GM18861 (cell line): Measurements from ENCODE around the gene PSAPL1.

Source experiments
- ATAC-seq: cut with Tn5 transposase; IDR thresholded peaks from one replicate; pipeline ENCODE4 v1.9.1; 2021; ENCODE audit not compliant: unreplicated experiment

The PSAPL1 gene

DNA sequence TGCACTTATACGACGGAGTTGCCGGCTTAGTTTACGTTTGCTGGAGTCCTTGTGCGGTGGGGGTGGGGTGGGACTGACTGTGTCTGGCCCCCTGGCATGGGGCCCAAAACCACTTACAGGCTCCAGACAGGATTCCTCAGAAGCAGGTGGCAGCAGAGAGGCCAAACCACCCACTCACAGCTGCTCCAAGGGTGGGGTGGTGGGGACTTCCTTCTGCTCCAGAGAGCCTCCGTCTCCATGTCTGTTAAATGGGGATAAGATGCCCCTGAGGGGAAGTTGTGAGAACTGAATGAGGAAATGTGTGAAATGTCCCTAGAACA, 36.7 kb downstream of the PSAPL1 start:
- ATAC-seq: no peak

DNA sequence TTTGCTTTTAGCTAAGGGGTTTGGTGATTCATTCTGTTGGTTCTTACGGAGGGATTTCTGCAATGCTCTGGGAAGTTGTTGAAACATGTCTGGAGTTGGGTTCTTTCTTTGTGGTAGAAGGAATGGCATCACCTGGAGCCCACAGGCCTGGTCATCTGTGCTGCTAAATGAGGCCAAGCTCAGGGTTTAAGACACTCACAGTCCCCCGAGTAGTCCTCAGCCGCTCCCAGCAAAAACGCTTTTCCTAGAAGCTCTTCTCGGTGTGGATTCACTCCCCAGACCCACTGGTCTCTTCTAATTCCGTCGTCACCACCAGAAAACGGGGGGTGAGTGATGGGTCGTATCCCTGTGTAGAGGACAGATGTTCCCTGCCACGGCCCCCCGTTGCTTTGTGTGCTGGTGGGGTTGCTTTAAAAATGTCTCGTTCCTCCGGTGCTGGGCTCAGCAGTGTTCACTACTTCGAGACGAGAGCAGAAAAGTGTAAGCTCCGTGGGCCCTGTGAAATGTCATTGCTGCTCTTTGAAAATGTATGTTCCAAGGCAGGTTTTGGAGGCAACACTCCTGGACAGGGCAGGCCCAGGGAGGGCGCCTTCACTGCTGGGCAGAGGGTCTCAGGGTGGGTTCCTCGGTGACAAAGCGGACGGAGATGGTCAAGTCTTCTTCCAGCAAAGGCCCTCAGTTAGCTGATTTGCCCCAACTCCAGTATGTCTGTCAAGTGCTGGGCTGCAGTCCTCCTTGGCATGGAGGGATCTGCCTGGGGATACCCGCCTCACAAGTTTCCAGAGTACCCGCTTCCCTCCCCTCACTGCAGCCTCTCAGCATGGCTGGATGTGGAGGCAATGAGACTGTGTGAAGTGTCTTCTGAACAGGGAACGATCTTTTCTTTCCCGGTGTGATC, 37.3 kb downstream of the PSAPL1 start:
- ATAC-seq: no peak

DNA sequence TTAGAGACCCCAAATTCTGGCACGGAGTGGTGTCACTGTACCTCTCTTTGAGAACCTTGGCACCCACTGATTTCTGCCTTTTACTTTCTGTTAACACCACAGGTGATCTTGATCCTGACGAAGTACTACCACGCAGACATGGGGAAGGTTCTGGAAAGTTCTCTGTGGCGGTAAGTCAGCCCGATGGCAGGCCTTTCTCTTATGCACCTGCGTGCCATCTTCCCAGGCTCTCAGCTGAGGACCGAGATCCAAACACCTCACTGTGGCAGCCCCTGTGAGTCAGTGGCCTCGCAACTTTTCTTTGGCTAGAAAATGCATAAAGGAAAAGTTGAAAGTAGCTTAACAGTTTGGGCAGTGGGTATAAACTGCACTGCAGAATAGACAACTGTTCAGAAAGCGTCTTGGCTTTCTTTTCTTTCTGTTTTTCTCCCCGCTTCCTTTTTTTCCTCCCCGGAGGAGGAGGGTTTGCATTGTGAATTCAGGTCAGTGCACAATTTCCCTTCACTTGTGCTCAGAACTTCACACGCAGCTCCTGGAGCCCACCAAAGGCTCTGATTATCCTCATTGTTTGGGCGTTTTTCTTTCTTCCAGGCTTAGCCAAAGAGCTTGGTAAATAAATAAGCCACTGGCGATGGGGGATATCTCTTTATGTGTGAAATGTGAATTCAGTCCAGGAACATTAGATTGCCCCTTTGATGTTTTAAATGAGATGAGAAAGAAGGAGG, 38.4 kb downstream of the PSAPL1 start:
- no peak for ATAC-seq

DNA sequence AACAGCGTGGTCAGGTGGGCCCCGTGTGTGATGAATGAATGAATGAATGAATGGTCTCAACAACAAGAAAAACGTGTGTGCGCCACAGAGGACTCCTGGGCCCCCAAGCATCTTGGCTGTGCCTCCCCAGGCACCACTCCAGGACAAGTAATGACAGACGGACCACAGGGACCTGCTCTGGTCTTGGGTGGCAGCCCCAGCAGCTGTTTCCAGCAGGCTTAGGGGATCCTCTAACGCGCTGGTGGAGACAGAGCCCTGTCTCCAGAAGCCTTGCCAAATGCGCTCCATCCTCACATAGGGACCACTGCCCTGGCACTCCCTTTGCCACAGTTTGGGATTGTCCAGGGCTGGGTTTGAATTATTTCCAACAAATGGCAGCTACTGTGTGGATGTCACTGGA, 39.1 kb downstream of the PSAPL1 start:
- ATAC-seq: no peak

DNA sequence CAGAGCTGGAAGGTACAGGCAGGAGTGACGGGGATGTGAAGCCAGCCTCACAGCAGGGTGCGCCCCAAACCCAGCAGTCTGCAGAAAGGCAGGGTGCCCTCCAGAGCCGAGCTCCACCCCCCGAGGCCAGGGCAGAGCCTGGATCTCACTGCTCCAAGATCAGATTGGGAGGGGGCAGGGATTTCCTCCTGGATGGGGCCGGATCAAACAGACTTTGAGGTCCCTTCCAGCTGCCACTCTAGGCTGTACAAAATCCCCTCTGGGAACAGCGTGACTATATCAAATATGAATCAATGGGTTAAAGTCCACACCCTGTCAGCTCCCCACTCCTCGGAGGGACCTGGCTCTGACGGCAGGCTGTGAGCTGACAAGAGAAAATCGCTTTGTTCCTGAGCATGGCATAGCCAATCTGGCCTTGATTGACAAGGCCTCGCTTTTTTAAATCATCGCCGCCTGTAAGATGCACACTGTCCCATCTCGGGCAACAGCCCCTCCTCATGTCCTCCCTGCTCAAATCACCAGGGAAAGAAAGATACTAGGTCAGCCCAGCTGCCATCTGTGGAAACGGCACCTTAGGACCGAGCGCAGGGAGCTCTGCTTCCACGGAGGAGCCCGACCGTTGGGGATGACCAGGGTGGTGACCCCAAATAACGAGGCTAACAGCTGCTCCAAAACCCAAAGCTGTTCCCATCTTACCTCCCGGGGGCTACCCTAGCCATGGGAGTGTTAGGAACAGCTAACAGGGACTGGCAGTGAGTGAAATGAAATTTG, 39.9 kb downstream of the PSAPL1 start:
- ATAC-seq: no peak

DNA sequence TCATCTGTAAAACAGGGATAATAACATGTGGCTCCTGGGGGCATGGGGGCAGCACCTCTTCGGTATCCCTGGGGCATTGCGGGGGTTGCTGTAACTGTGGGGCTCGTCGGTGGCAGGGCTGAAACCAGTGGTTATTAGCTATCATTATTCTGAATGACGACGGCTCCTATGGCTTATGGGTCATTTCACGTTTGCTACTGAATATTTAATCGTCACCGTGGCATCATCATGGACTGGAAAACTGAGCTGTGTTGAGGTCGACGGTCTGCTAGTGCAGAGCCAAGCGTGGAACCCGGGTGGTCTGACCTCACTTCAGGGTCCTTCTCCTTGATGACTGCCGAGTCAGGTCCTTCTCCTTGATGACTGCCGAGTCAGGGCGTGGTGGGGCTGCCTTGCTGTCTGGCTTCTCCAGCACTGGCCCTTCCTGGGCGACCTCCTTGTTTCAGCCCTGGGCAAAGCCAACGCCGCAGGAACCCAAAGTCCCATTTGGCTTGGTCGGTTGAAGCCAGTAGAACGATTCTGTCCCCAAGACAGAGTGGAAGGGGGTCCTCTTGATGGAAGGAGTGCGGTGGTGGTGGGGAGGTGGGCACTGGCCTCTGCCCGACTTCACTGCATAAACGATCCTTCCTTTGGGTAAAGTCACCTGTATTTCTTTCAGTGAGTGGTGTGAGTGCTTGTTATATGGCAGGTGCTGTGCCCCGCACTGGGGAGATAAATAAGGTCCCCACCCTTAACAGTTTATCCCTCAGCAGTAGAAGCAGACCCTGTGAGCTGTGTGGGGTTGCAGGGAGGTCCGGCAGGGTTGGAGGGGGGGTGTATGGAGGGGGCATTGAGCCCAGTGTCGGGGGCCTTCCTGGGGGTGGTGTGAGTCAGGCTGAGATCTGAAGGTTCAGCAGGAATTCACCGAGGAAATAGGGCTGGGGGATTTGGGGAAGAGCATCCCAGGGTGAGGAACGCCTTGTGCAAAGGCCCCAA, 40.8 kb downstream of the PSAPL1 start:
- ATAC-seq: no peak

DNA sequence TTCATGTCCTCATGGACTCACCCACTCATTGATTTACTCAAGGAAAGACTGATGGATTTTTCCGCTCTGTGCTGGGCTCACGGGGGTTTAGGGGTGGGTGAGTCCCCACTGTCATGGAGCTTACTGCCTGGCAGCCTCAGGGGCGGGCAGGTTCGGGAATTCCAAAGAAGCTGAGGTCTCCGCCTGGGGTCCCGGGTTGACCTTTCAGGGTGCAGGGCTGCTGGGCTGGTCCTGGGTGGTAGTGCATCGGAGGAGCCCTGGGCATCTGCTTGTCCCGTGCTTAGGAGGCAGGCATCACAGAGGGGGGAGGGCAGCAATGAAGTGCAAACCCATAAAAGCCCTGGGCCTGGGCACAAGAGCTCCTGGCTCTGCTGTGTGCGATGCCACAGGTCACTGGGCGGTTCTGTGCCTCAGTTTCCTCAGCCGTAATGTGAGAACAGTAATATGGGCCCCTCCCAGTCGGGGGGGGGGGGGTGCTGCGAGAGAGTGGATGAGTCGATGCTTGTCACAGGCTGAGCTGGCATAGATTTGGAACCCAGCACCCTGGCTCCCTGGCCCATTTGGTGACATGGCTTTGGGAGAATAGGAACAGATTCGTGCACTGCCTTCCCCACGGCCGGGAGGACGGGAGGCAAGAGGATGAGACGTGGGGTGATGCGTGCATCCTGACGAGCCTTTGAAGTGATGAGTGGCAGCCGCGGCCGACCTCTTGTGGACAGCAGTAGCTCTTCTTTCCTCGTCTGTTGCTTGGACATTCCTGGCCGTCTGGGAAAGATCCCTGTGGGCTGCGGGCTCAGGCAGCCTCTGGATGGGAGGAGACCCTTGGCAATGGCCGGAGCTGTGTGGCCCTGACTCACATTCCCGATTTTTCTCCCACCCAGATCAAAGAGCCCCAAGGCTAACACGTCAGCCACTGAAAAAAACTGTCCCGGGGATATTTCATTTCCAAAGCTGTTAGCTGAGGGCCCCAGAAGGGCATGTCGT, 42.0 kb downstream of the PSAPL1 start:
- no peak for ATAC-seq

DNA sequence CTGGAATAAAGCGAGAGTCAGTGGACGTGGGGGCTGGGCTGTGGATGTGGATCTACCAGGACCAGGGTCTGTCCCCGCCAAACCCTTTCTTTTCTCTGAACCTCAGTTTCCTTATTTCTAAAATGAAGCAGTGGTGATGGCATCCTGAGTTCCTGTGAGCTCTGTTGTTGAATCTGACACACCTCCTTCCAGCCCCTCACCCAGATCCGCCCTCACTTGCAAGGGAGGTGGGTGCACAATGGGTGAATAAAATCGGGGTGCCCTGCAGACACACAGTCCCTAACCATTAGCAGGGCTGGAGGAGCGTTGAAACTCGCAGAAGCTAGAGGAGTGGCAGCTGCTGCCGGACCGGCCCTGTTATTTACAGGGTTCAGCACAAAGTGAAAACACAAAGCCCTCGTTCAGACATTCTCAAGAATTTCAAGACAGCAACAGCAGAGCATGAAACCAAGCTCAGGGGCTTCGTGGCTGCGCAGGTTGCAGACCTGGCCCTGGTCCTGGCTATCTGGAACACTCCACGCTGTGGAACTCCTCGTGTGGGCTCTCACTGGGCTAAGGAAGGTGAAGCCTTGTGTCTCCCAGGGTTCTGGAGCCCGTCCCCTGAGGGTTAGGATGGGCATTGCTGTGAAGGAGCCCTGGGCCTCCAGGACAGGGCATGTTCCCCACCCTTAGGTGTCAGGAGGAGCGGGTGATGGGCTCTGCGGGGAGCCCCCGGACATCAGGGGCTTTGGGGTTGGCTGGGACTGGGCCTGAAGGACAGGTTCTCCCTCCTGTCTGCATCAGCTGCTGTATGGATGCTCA, 42.9 kb downstream of the PSAPL1 start:
- no peak for ATAC-seq

DNA sequence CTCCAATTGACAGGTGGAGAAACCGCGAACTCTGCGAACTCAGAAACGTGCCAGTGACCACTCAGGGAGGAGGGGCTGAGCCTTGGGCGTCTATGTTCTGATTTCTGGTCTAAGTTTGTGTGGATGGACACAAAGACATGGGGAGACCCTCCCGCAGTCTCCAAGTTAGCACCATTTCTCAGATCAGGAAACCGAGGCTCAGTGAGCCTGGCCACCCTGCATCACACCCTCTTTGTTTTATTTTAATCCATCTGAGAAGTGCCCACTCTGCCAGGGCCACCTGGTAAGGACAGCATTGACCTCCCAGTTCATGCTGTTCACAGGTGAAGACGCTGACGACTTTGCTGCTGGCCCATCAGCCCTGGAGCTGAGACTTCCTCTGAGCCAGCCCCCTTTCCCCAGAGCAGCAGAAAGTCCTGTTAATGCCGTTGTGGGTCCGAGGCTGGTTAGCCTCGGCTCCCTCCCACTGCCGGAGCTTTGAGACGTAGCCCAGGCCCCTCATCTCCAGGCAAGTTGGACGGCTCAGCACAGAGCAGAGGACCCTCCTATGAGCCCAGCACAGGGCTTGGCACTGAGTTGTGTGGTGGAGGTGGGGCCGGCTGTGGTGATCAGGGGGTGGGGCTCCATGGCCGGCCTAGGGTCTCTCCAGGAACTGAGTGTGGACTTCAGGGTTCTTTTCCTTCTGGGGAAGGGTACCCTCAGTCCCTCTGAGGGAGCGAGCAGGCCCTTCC, 43.7 kb downstream of the PSAPL1 start:
- ATAC-seq: no peak

DNA sequence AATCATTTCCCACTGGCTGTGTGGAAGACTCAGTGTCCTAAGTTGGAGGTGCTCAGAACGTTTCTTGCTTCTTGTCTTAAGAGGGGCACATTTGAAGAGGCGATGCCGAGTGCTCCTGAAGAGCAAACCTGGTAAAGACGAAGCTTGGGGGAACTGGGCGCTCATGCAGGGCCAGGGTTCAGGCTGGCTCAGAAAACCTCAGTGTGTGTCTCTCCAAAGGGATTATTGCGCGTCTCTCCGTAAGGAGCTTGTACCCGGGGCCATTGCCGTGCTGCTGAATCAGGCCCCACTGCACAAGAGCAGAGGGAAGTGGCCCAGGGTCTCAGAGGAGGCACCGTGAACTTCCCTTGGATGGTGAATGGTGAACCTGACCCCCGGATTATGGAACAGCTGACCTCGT, 44.4 kb downstream of the PSAPL1 start:
- no peak for ATAC-seq

DNA sequence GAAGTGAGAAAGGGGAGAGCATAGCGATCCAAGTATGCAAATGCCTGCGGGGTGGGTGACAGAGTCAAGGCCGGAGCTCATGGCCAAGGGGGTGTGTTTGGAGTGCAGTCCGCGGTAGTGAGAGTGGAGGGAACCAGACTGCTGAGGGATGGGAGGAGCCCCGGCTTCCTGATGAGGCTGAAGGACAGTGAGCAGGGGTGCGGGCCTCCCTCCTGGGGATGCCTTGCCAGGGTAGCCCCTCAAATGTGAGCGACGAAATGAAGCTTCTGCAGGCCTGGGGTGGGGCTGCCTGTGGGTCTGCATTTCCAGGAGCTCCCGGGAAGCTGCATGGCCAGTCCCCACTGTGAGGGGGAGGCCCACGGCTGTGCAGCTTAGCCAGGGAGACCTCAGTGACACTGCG, 45.0 kb downstream of the PSAPL1 start:
- ATAC-seq: no peak

DNA sequence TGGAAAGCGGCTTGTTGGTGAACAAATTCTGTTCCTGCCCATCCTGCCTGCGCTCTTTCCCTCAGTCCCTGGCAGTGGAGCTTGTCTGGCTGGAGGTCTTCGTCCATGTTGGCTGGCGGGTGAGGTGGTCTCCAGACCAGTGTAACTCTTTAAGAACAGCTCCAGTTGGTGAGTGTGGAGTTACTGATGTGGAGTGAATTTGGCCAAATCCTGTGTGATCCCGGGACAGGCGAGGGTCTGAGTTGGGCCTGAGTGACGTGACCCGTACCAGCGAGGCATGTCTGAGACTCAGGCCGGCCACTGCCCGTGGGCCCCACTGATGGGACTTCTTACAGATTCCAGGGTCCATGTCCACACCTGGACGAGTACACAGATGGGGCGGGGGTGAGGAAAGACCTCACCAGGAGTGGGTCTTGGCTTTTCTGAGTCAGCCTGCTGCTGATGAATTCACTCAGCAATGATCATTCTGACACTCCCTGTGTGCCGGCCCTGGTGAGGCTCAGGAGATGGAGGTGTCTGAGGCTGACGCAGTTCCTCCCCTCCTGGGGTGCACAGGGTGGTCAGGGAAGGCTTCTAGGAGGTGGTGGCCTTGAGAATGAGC, 45.5 kb downstream of the PSAPL1 start:
- no peak for ATAC-seq

DNA sequence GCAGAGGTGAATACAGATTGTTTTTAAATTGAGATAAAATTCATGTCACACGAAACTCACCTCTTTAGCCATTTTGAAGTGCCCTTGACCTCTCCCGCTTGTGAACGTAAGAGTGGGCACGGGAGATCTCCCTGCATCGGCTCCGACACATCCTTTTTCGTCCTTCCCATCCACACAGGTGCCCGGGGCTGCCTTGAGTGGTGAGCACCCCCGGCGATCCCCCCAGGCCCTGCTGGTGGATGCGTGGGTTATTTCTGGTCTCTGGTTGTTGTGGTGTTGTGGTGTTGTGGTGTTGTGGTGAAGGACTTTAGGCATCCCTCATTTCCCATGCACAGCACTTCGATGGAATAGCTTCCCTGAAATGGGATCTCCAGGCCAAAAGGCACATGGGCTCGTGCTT, 46.1 kb downstream of the PSAPL1 start:
- ATAC-seq: no peak

DNA sequence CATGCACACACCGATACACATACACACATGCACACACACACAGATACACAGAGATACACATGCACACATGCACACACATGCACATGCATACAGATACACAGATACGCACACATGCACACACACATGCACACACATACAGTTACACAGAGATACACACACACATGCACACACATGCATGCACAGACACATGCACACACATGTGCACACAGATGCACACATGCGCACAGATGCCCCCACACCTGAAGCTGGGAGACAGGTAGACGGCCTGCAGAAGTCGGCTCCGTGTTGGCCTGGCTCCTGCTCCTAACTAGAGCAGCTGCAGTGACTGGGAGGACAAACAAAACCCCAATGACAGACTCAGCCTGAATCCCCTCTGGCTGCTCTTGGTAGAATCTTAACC, 46.8 kb downstream of the PSAPL1 start:
- ATAC-seq: no peak

DNA sequence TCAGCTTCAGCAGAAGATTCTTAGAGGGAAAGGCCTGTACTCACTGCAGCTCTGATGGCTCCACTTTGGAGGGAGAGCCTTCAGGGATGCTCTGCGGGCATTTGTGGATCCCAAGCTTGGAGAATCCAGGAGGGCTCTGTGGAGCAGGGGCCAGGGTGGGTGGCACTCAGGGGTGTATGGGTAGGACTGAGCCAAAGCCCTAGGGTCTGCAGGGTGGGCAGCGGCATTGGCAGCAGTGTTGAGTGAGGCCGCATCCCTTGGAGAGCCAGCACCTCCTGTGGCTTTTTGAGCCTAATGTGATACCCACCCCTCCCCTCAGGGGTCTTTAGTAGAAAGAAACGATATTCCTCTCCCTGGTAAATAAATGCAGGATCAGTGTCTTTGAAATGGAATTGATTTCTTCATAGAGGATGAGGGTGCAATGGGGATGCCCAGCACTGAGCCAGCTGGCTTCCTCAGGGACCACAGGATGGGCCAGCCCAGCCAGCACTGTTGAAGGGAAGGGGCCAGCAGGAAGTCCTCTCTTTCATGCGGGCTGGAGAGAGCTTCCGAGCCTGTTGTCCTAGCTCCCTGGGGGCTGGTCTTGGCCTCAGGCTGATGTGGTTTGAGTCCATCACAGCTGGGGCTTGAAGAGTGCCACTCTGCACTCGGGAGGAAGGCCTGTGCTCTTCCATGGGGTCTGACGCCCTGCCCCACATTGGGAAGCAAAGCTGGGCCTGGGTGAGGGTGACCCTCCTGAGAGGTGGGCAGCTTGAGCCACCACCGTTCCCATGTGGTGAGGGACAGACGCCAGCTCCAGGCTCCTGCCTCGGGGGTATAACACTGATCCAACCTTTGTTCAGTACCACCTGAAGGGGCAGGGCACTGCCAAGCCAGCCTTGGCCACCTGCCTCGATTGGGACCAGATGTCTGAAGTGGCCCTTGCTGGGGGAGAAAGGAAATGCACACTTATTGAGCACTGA, 49.5 kb downstream of the PSAPL1 start:
- no peak for ATAC-seq
